Nephron (organoid): ENCODE data around the gene RAMP2.

ENCODE experiments used
- H3K27ac Mint-ChIP-seq, 3 experiments: 2 replicates each; pipeline ENCODE4 v1.8.0; 2020; ENCODE audit warnings: mixed read lengths in 3 of 3, mild to moderate bottlenecking in 2 of 3, moderate library complexity in 1 of 3
- H3K27me3 Mint-ChIP-seq: 2 replicates; pipeline ENCODE4 v1.8.0; 2021; ENCODE audit warnings: low read depth, mild to moderate bottlenecking, moderate library complexity, mixed read lengths
- H3K36me3 Mint-ChIP-seq: 2 replicates; pipeline ENCODE4 v1.8.0; 2020; ENCODE audit warnings: low read depth, mixed read lengths
- H3K4me1 Mint-ChIP-seq: 2 replicates; pipeline ENCODE4 v1.8.0; 2020; ENCODE audit warnings: mixed read lengths
- H3K4me3 Mint-ChIP-seq, 3 experiments: 2 replicates each; pipeline ENCODE4 v1.8.0; 2020; ENCODE audit warnings: mild to moderate bottlenecking in 3 of 3, mixed read lengths in 3 of 3, moderate library complexity in 2 of 3
- H3K9me3 Mint-ChIP-seq: 2 replicates; pipeline ENCODE4 v1.8.0; 2020; ENCODE audit warnings: mixed read lengths
- TF ChIP-seq, protein P1 (sequence below), 3 experiments: fragments of 200-600 bp; sonication (generic); IDR thresholded peaks; one replicate each; pipeline ENCODE4 v1.5.0; 2021; ENCODE audit warnings: antibody characterized with exemption in 3 of 3; ENCODE audit not compliant: unreplicated experiment in 3 of 3

The RAMP2 gene

DNA sequence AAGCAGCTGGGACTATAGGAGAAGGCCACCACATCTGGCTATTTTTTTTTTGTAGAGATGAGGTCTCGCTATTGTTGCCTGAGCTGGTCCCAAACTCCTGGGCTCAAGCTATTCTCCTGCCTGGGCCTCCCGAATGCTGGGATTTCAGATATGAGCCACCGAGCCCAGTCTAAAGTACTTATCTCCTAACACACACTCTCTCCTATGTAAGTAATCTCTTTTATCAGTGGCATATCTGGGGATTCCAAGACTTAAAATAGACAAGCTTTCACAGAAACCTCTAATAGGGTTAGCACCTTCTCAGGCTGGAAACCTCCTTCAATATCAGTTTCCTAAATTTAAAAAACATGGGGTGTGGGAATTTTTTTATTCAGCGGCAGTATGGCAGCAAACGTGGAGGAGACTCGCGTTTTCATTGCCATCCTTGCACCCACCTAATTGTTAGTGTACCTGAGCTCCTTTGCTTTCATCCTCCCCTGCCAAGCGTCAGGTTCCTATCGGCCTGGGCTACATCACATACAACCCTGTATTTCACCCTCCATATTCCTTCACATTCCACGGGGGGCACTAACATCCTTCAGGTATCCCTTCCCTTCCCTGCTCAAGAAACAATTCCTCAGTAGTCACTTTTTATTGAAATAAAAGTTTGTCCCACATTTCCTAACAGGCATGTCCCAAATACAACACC lies 17.3 kb upstream of the RAMP2 start:
- TF ChIP-seq, protein P1, sequence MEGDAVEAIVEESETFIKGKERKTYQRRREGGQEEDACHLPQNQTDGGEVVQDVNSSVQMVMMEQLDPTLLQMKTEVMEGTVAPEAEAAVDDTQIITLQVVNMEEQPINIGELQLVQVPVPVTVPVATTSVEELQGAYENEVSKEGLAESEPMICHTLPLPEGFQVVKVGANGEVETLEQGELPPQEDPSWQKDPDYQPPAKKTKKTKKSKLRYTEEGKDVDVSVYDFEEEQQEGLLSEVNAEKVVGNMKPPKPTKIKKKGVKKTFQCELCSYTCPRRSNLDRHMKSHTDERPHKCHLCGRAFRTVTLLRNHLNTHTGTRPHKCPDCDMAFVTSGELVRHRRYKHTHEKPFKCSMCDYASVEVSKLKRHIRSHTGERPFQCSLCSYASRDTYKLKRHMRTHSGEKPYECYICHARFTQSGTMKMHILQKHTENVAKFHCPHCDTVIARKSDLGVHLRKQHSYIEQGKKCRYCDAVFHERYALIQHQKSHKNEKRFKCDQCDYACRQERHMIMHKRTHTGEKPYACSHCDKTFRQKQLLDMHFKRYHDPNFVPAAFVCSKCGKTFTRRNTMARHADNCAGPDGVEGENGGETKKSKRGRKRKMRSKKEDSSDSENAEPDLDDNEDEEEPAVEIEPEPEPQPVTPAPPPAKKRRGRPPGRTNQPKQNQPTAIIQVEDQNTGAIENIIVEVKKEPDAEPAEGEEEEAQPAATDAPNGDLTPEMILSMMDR (IDR thresholded peaks at IDR 0.05; ENCODE audit: unreplicated experiment in 3 of 3): peak in 1 of 3 experiments; percentile 26
- Mint-ChIP-seq H3K9me3 (no peaks in the 10 kb centered on the region), H3K27ac (peak overlapping the region; percentile 84 to 94 (median 92)), H3K4me3 (peak overlapping the region; percentile 88 to 97 (median 97)), H3K4me1 (peaks cover 19% of the 10 kb centered on the region), H3K36me3 (no peaks in the 10 kb centered on the region), H3K27me3 (no peaks in the 10 kb centered on the region)

DNA sequence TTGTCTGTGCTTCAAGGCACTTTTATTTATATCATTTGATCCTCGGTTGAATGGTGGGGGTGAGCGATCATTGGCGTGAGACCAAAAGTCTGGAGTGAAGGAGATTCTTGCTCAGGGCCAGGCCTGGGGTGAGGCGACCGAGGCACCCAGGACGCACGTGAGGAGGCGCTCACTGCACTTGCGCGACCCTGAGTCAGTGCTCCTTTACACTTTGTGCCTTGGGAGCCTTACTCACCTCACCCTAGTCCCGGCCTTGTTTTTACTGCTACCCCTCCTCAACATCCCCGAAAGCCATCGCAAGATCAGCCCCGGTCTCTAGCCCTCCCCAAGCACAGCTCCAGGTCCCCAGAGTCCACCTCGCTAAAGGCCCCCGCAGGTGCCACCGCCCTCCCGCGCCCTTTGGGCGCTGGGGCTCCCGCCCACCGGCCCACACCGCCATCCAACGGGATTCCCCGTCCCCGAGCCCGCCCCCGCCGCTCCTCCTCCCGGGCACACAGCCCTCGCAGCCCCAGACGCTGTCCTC lies 16.7 kb upstream of the RAMP2 start:
- Mint-ChIP-seq H3K27me3 (no peaks in the 10 kb centered on the region), H3K27ac (peak overlapping the region; percentile 84 to 94 (median 92)), H3K4me3 (peak overlapping the region; percentile 88 to 97 (median 97)), H3K4me1 (peaks cover 25% of the 10 kb centered on the region), H3K9me3 (no peaks in the 10 kb centered on the region), H3K36me3 (no peaks in the 10 kb centered on the region)
- TF ChIP-seq, protein P1 (IDR thresholded peaks at IDR 0.05; ENCODE audit: unreplicated experiment in 3 of 3): no peak

DNA sequence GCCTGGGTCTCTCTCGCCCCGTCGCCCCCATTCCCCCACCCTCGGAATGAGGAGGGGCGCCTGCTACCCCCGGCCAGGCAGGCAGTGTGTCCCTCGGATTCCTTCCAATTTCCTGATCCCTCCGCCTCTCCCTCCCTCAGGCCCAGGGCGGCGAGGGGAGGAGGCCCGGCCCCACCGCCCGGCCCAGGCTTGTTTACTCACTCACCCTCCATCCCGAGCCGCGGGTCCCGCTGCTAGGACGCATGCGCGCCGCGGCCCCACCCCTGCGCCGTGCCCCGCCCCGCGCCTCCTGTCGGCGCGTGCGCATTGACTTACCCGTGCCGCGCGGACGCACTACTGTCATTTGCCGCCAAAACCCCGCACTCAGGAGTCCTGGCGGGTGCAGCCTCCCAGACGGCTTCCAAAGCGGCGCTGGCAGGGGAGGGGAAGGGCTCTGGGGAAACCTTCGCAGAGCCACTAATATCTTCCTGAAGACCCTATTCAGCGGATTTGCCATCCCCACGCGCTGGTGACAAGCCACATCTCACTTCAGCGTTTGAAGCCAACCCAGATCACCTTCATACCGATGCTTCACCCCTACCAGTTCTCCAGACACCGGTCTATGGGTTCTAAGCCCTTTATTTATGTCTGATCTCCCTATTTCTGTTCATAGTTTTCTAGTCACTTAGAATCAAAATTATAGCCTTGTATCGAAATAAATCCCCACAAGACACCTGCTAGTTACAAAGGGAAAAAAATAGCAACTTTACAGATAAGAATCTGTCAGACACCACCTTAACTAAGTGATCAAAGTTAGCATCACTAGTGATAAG lies 16.0 kb upstream of the RAMP2 start, which contains the start of gene EZH1:
TSS of gene EZH1 (minus strand) at position 235 of the 812 bp plus-strand sequence. CDS start 16,099 bp downstream, outside the sequence.
- TF ChIP-seq, protein P1 (IDR thresholded peaks at IDR 0.05; ENCODE audit: unreplicated experiment in 3 of 3): no peak
- Mint-ChIP-seq H3K9me3 (no peaks in the 10 kb centered on the region), H3K4me1 (peaks cover 28% of the 10 kb centered on the region), H3K36me3 (no peaks in the 10 kb centered on the region), H3K4me3 (peak within 1 kb of the TSS; percentile 88 to 97 (median 97)), H3K27ac (peak within 1 kb of the TSS; percentile 84 to 94 (median 92)), H3K27me3 (no peaks in the 10 kb centered on the region)

DNA sequence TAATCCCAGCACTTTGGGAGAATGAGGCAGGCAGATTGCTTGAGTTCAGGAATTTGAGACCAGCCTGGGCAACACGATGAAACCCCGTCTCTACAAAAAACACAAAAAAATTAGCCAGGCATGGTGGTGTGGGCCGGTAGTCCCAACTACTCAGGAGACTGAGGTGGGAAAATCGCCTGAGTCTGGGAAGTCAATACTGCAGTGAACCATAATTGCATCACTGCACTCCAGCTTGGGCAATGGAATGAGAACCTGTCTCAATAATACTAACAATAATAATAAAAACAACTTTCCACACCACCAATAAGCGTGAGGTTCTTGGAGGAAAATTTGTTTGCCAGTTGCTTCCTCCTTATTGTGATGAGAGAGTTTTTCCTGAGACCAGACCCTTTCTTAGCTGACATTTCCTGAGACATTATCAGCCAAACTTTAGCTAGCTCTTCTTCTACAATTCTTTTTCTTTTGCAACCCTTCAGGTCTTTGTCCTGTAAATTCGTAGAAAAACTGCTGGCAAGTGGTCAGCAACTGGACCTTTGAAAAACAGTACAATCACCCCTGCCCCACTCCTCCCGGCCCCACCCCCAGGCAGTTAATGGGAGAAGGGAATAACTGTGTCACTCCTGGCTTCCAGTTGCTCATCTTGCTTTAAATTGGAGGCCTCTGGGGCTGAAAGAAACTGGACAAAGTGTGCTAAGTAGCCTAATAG lies 12.7 kb upstream of the RAMP2 start:
- H3K36me3 Mint-ChIP-seq: no peaks in the 10 kb centered on the region
- H3K27ac Mint-ChIP-seq: peak overlapping the region; percentile 1 to 86 (median 60)
- peak overlapping the region in 1 of 3 experiments; percentile 31 for H3K4me3 Mint-ChIP-seq
- peaks cover 34% of the 10 kb centered on the region for H3K4me1 Mint-ChIP-seq
- TF ChIP-seq, protein P1 (IDR thresholded peaks at IDR 0.05; ENCODE audit: unreplicated experiment in 3 of 3): no peak
- no peaks in the 10 kb centered on the region for H3K9me3 Mint-ChIP-seq
- no peaks in the 10 kb centered on the region for H3K27me3 Mint-ChIP-seq

DNA sequence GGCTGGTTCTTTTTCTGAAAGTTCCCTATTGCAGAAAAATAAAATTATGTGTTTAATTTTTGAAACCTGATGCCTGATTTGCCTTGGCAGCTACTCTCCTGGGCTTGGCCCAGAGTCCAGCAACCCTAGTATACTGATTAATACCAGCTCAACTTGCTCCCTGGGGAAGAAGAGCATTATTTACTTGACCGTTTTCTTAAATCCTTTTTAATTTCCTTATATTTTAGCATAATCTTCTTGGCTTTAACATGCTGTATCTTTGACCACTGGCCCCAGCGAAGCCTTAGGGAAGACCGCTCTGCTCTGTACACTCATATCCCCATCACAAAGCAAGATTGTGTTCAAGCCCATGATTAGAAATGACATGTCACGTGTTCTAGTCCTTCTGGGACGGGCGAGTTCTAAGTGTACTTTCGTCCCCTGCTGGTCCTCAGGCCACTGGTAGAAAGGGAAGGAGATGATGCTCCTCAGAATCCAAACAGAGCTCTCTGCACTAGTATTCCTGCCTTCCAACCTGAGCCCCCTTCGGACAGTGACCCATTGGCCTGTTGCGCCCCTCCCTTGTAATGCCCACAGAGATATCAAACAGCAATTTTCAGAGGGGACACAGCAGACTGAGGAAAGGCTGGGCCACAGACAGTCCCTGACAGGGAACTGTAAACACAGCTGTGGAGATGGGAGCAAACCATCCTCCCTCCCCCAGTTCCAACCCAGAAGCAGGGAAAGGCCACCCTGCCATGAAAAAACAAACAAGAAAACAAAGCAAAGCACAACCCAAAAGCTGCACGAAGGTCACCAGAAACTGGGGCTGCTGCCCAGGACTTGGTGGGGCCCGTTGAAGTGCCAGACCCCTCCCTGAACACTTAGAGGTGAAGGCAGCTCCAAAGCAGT lies 11.9 kb upstream of the RAMP2 start:
- Mint-ChIP-seq H3K36me3 (no peaks in the 10 kb centered on the region), H3K27me3 (peaks cover 5% of the 10 kb centered on the region), H3K4me1 (peaks cover 28% of the 10 kb centered on the region), H3K9me3 (no peaks in the 10 kb centered on the region), H3K4me3 (peak overlapping the region in 2 of 3 experiments; percentile 6 to 31), H3K27ac (peak overlapping the region; percentile 37 to 86 (median 60))
- TF ChIP-seq, protein P1 (IDR thresholded peaks at IDR 0.05; ENCODE audit: unreplicated experiment in 3 of 3): no peak
